Embryonic facial prominence (tissue), 1 donor: ENCODE results near the gene USP12.

Source experiments
- DNase-seq: peaks from one replicate; pipeline ENCODE4 v3.0.0-alpha.2; 2016; ENCODE audit errors: extremely low spot score

The USP12 gene

GRCh38 chr13:27037171-27037570 lies 134.4 kb downstream of the USP12 start:
- no peak for DNase-seq

GRCh38 chr13:27036236-27036981 lies 135.2 kb downstream of the USP12 start:
- DNase-seq = no peak

- no peak for DNase-seq
Measured at GRCh38 chr13:27035892-27036235, 135.7 kb downstream of the USP12 start.

GRCh38 chr13:27034678-27035111 lies 136.9 kb downstream of the USP12 start:
- DNase-seq = no peak

GRCh38 chr13:27028683-27029480 lies 142.7 kb downstream of the USP12 start:
- DNase-seq = no peak

GRCh38 chr13:27027086-27027667 lies 144.4 kb downstream of the USP12 start:
- no peak for DNase-seq

GRCh38 chr13:27026396-27026795 lies 145.2 kb downstream of the USP12 start:
- DNase-seq = no peak

GRCh38 chr13:27024776-27025492 lies 146.7 kb downstream of the USP12 start:
- DNase-seq = no peak

- DNase-seq = no peak
Measured at GRCh38 chr13:27024074-27024461, 147.5 kb downstream of the USP12 start.

GRCh38 chr13:27023385-27024073 lies 148.1 kb downstream of the USP12 start:
- DNase-seq = no peak

- no peak for DNase-seq
Measured at GRCh38 chr13:27022571-27023311, 148.9 kb downstream of the USP12 start.

- DNase-seq = no peak
Measured at GRCh38 chr13:27020415-27020814, 151.2 kb downstream of the USP12 start.

- no peak for DNase-seq
Measured at GRCh38 chr13:27018882-27019281, 152.7 kb downstream of the USP12 start.

GRCh38 chr13:27018344-27018861 lies 153.2 kb downstream of the USP12 start:
- DNase-seq = no peak

GRCh38 chr13:27016875-27017274 lies 154.7 kb downstream of the USP12 start:
- DNase-seq = no peak
